Stimulated activated CD4-positive, alpha-beta T cell treated with anti-CD3 and anti-CD28 coated beads, Interleukin-4, amount 100 ng/mL, for 48 hours (primary cell): ENCODE results near the gene RASAL2.
"Not testable (repeated sequence)": the region's sequence is repeated elsewhere in the genome, so short reads cannot be mapped to it uniquely, and the experiment has no call there.

ENCODE experiments used
- DNase-seq, 2 donors: peaks; one replicate each; pipeline ENCODE4 v3.0.0-alpha.2; 2020; ENCODE audit warnings: low read depth in 2 of 2

The RASAL2 gene

GRCh38 chr1:178071811-178072210 lies 22.1 kb upstream of the RASAL2 start:
- no peak for DNase-seq

GRCh38 chr1:178072326-178072725 lies 21.6 kb upstream of the RASAL2 start:
- no peak for DNase-seq

- DNase-seq = no peak
Measured at GRCh38 chr1:178075333-178075732, 18.6 kb upstream of the RASAL2 start.

- no peak for DNase-seq
Measured at GRCh38 chr1:178076607-178077006, 17.3 kb upstream of the RASAL2 start.

- no peak for DNase-seq
Measured at GRCh38 chr1:178077917-178078316, 16.0 kb upstream of the RASAL2 start.

- DNase-seq = no peak
Measured at GRCh38 chr1:178086294-178086693, 7.6 kb upstream of the RASAL2 start.

GRCh38 chr1:178086766-178087165 lies 7.1 kb upstream of the RASAL2 start:
- no peak for DNase-seq

GRCh38 chr1:178088651-178089050 lies 5.3 kb upstream of the RASAL2 start:
- no peak for DNase-seq

- not testable (repeated sequence) for DNase-seq
Measured at GRCh38 chr1:178091454-178091853, 2.5 kb upstream of the RASAL2 start.

GRCh38 chr1:178091986-178092745 lies 1.7 kb upstream of the RASAL2 start:
- DNase-seq = no peak

- DNase-seq = no peak
Measured at GRCh38 chr1:178092878-178093493, 918 bp upstream of the RASAL2 start.

- DNase-seq = peak; percentile 29 to 30
Measured at GRCh38 chr1:178093494-178093950, 382 bp upstream of the RASAL2 start.

- no peak for DNase-seq
Measured at GRCh38 chr1:178094739-178095645, 1.1 kb downstream of the RASAL2 start.

- no peak for DNase-seq
Measured at GRCh38 chr1:178096421-178096820, 2.5 kb downstream of the RASAL2 start.

- no peak for DNase-seq
Measured at GRCh38 chr1:178098262-178098661, 4.4 kb downstream of the RASAL2 start.

- DNase-seq = no peak
Measured at GRCh38 chr1:178101266-178101630, 7.3 kb downstream of the RASAL2 start.

- DNase-seq = no peak
Measured at GRCh38 chr1:178101654-178102053, 7.8 kb downstream of the RASAL2 start.

- no peak for DNase-seq
Measured at GRCh38 chr1:178102218-178102617, 8.3 kb downstream of the RASAL2 start.

GRCh38 chr1:178107823-178108222 lies 13.9 kb downstream of the RASAL2 start:
- no peak for DNase-seq

GRCh38 chr1:178109348-178110143 lies 15.6 kb downstream of the RASAL2 start:
- no peak for DNase-seq

- no peak for DNase-seq
Measured at GRCh38 chr1:178115260-178115659, 21.4 kb downstream of the RASAL2 start.

- DNase-seq = no peak
Measured at GRCh38 chr1:178118524-178118923, 24.6 kb downstream of the RASAL2 start.
